Epithelial cell of prostate (primary cell): ENCODE results near the gene RPN2.

Source experiments
- DNase-seq: peaks from one replicate; pipeline ENCODE4 v3.0.0-alpha.2; 2011; ENCODE audit warnings: low read depth, low spot score
- H3K27ac ChIP-seq: fragments of 450-650 bp; 2 replicates; pipeline ENCODE4 v1.5.1; 2017; ENCODE audit warnings: mild to moderate bottlenecking

The RPN2 gene

DNA sequence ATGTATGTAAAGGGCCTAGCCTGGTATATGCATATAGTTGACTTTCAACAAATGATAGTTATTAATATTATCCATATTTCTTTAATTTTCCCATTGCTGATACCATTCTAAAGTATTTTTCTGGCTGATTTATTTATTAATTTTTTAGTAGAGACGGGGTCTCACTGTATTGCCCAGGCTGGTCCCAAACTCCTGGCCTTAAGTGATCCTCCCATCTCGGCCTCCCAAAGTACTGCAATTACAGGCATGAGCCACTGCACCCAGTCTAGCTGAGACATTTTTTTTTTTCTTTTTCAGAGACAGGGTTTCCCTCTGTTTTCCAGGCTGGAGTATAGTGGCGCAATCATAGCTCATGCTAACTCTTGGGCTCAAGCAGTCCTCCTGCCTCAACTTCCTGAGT lies 30.1 kb downstream of the RPN2 start:
- no peak for DNase-seq
- peak overlapping the region; percentile 28 for H3K27ac ChIP-seq

DNA sequence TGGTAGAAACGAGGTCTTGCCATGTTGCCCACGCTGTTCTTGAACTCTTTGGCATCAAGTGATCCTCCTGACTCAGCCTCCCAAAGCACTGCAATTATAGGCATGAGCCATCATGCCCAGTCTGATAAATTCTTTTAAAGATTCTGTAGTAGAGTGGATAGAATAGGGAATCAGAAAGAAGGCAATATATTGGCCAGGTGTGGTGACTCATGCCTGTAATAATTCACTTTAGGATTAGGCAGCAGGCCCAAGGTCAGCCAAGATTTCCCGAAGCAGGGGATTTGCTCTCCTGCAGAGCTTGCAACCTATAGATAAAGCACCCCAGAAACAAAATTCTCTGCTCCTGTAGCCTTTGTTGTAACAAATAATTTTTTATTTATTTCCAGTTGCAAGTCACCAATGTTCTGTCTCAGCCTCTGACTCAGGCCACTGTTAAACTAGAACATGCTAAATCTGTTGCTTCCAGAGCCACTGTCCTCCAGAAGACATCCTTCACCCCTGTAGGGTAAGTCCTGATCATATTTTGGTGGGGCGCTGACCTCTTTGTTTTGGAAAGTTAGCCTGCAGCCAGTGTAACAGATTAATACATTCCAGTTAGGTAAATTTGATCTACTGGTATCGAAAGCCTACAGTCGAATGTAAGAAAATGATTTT lies 30.7 kb downstream of the RPN2 start:
- H3K27ac ChIP-seq, result peak overlapping the region; percentile 28

DNA sequence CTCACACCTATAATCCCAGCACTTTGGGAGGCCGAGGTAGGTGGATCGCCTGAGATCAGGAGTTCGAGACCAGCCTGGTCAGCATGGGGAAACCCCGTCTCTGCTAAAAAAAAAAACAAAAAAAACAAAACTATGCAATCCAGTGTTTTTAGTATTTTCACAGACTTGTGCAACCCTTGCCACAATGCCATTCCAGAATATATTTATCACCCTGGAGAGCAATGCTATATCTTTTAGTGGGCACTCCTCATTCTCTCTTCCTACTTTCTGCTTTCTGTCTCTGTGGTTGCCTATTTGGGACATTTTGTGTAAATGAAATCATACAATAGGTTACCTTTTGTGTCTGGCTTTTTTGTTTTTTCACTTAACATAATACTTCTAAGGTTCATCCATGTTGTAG lies 39.3 kb downstream of the RPN2 start:
- no peak for DNase-seq
- H3K27ac ChIP-seq, result no peak overlapping the region

More for the DNA sequence above, 30.7 kb downstream of the RPN2 start:
- no peak for DNase-seq

DNA sequence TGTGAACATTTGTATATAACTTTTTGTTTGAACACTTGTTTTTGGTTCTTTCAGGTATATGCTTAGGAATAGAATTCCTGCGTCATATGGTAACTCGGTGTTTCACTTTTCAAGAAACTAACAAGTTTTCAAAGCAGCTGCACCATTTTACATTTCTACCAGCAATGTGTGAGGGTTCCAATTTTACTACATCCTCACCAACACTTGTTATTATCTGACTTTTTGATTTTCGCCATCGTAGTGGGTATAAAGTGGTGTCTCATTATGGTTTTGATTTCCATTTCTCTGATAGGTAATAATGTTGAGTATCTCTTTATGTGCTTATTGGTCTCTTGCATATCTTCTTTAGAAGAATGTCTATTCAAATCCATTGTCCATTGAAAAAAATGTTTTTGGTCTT lies 39.8 kb downstream of the RPN2 start:
- DNase-seq, result no peak
- no peak overlapping the region for H3K27ac ChIP-seq

DNA sequence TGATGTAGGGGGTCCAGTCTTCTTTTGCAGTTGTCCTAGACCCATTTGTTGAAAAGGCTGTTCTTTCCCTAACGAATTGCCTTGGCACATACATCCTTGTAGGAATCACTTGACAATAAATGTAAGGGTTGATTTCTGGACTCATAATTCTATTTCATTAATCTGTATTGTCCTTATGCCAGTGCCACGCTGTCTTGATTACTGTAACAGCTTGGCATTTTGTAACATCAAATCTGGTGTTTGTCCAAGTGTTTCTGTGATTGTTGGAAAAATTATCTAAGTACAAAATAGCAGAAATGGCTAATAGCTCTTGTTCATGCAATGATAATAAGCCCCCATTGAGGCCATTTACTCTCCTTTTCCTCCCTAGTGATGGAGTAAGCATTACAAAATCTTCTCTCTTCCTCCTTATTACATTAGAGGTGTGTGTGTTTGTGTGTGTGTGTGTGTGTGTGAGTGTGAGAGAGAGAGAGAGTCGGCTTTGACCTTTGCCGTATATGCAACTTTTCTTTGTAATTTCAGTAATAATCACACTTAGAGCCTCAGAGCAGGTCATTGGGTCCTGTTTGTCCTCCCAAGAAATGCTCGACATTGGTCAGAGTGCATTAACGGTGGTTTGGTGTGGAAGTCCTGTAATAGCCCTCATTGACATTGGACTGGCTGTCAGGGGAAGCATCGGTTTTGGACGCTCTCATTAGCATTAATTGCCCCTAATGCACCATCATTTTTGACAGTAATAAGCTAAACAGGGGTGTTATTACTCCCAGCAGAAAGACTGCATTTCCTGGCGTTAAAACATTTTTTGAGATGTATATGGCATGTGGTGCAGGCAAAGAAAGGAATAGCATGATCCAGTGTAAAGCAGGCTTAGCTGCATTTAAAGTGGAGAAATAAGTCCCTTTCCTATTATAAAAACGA lies 40.9 kb downstream of the RPN2 start:
- H3K27ac ChIP-seq, result no peak overlapping the region
- DNase-seq, result no peak

DNA sequence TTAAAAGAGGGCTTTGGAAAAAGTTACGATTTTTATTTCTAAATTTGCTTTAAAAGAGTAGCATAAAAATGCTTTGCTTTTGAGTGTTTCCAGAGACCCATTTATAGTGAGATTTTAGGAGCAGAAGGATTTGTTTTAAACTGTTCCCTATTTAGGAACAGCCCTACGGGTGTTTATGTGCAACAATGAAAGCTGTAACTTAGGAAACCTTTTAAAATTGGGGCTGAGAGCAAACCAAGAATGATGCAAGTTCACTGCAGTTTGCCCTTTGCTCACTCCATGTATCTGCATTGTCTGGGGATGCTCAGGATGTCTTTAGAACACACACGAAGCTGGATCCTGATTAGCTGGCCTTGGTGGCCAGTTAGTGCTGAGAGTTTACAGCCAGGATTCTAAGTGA lies 41.6 kb downstream of the RPN2 start:
- no peak overlapping the region for H3K27ac ChIP-seq
- no peak for DNase-seq

DNA sequence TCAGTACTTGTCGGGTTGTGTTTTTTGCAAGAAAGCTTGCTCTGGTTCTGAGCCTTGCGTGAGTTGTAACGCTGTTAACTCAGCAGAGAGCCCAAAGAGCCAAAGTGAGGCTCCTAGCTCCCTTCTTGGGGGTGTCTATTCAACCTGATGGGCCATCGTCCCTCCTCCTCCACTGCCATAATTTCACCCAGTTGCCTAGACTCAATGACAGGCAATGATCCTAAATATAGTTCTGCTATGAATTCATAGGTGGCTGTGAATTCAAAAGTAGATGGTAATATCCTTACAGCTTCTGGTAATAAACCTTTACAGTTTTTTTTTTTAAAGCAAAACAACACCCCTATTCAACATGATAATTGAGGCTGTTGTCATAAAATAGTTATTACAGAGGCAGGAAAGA lies 43.0 kb downstream of the RPN2 start:
- DNase-seq, result no peak
- peak overlapping the region; percentile 18 for H3K27ac ChIP-seq

DNA sequence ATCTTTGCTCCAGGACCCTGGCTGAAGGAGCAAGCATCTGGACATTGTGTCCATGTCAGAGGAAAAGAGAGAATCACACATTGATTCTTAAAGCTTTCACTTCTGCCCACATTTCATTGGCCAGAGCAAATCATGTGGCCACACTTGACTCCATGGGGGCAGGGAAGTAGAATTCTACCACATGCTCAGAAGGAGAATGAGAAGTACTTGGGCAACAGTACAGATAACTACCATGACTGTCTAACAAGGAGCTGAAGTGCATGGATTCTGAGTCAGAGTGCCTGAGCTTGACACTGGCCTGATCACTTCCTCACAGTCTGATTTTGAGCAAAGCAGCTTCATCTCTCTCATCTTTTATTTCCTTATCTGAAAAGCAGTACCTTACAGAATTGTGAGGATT lies 43.9 kb downstream of the RPN2 start:
- H3K27ac ChIP-seq, result peak overlapping the region; percentile 18
- peak; percentile 73 for DNase-seq

DNA sequence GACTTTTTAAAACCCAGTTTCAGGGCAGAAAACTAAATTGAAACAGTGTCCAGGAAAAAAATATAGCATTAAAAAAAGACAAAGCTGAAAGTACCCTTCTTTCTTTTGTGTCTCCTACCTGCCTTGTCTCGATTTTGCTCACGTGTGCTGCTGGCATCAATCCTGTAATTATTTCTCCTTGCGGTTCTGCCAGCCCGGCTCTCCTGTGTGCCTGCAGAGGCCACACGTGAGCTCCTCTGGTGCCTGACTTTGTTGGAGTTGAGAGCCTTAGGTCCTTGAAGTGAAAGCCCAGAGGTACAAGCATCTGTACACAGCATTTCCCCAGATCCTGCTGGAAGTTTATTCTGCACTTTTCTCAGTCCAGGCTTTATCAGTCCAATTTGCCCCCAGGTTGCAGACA lies 46.0 kb downstream of the RPN2 start:
- no peak for DNase-seq
- no peak overlapping the region for H3K27ac ChIP-seq

DNA sequence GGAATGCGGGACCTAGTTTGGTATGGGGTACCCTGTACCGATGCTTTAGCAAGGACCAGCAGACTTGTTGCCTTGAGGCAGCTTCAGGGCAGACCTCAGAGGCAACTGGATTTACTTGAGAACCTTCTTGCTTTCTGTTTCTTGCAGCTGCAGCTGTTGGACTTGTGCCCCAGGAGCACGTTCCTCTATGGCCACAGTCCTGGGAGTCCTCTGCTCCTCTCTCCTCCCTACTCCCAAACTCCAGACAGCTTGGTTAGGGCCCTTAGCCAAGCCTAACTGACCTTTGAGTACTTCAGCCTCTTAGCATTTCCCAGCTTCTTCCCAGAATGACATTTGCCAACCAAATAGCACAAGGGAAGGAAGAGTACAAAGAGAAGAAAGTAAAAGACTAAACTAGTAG lies 47.8 kb downstream of the RPN2 start:
- DNase-seq, result no peak
- no peak overlapping the region for H3K27ac ChIP-seq

DNA sequence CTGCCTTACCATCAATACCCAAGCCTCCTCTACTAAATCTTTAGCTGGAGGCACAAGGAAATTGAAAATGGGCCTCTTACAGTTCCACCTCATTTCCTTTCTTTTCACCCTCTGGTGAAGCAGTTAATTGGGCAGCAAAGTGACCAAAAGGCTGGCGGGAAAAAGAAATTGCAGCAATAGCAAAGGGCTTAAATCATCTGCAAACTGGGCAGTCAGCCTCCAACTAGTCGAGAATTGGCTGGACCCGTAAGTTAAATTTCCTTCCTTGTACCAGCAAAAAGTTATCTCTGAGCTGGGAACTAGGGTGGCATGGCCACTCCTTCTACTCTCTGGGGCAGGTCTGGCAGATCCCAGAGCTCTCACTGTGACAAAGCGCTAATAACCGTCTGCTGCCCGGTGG lies 49.0 kb downstream of the RPN2 start:
- DNase-seq, result no peak
- H3K27ac ChIP-seq, result no peak overlapping the region

DNA sequence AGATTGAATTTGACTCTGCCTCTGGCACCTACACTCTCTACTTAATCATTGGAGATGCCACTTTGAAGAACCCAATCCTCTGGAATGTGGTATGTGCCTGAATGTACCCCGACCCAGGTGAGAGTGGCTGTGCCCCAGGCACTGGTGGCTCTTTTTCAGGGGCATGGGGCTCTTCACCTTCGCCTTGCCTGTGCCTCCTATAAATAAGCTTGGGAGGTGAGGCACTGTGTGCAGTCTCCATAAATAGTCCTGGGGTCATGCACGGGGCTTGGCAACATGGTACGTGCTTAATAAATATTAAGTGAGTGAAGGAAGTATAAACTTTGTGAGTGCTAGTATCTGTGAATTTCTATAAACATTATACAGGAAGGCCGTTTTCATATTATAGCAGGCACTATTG lies 49.5 kb downstream of the RPN2 start:
- no peak overlapping the region for H3K27ac ChIP-seq
- no peak for DNase-seq

DNA sequence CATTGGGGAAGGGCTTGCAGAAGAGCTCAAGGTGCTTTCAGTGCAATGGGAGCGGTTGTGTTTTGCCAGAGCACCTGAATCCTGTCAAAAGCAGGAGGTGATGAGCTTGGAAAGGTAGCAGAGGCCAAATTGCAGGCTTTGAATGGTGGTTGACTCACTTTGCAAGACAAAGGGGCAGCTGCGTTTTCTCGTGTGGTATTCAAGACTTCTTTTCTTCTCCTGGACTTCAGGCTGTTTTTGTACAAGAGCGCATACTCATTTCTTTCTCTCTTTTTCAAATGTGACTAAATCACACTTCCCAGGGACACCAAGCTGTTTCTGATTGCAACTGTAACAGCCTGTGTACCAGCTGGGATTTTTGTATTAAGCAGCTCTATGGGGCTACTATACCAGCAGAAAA lies 50.2 kb downstream of the RPN2 start:
- no peak overlapping the region for H3K27ac ChIP-seq
- DNase-seq, result no peak

DNA sequence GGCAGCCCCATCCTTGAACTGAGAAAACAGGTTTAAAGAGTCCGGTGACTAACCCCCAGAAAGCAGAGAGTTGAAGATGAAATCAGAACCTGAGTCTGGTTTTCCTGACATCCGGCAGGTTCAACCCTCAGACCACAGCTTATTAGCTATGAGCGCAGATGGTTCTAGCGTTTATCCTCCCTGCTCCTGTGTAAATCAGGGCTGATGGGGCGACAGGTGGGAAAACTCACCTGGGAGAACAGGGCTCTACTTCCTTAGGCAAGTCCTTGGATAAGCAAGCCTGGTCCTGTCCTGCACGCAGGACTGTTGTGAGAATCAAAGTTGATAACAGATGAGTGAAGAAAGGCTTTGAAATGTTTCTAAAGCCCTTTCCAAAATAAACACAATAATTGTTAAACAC lies 51.1 kb downstream of the RPN2 start:
- H3K27ac ChIP-seq, result no peak overlapping the region
- DNase-seq, result no peak

DNA sequence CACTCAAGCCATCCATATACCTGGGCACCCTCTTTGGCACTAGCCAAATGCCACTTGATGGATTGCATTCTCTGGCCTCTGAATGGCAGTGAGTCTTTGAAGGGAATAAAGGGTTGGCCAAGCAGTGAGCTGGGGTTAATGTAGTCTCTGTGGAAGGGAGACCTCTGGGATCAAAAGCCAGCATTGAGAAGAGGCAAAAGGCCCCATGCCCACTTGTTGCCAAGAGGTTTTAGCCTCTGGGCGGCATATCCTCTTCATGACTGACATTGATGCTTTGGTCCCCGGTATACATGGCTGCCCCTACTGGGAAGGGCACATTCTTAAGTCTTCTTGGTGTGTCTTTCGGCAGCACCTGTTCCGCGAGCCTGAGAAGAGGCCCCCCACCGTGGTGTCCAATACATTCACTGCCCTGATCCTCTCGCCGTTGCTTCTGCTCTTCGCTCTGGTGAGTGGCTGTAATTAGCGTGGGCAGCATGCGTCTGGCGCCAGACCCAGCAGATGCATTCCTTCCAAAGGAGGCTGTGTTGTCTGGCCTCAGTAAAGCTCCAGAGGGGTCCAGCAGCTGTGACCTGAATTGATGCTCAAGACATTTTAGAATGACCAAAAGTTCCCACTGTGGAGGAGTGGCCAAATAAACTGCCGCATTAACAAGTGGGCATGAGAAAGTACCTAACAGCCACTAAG lies 53.0 kb downstream of the RPN2 start:
- H3K27ac ChIP-seq, result no peak overlapping the region
- no peak for DNase-seq

DNA sequence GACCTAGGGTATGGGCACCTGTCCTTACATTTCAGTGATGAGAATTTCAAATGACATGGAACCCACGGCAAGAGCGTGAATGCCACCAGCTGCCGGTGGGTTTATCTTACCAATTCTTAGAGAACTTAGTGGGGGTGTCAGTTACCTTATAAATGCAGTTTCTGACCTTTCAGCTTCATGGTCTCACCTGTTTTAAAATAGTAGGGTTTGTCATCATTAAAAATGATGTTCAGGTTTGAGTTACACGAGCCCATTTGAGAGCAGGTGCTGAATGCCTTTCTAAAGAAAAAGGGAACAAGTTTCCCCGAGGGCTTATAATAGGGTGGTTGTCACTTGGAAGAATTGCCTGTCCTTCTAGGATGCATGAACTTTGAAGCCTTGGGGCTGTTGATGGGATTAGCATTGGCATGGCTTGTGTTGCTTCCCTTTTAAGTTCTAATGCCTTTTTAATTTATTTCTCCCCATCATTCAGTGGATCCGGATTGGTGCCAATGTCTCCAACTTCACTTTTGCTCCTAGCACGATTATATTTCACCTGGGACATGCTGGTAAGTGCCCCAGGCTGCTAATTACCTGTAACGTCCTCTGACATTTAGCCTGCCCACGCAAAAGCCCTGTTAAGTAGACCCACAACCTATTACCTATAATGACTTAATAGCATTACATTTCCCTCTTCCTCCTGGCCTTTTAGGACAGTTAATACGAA lies 54.6 kb downstream of the RPN2 start:
- DNase-seq, result no peak
- H3K27ac ChIP-seq, result no peak overlapping the region

DNA sequence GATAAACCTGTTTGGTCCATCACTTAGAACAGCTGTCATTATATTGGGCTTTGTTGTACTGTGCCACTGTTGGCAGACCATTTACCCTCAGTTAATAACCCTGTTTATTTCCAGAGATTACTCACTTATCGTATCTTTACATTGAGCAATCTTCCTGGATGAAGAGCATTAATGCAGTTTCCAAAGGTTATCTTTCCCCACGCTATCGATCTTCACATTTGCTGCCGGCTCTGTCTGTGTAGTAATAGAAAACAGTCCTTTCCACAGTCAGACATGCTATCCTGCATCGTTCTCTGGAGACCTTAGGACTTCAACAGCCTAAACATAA lies 55.1 kb downstream of the RPN2 start:
- no peak for DNase-seq

DNA sequence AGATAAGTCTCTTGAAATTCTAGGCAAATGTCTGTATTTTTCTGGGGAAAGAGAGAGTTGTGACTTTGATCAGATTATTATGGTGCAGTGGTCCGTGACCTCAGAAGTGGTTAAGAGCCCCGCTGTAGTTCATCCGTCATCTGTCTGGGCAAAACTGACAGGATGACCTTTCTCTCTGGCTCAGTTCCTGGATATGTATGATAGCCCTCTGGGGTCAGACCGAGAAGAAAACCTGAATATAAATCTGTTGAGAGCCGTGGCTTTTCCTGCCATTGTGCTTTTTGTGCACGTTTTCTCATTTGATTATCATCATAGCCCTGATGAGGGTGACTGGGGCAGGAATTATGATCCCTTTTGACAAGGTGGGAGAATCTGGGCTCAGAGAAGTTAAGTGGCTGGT lies 55.9 kb downstream of the RPN2 start:
- no peak for DNase-seq
- no peak overlapping the region for H3K27ac ChIP-seq

More for the DNA sequence above, 55.1 kb downstream of the RPN2 start:
- H3K27ac ChIP-seq, result no peak overlapping the region

DNA sequence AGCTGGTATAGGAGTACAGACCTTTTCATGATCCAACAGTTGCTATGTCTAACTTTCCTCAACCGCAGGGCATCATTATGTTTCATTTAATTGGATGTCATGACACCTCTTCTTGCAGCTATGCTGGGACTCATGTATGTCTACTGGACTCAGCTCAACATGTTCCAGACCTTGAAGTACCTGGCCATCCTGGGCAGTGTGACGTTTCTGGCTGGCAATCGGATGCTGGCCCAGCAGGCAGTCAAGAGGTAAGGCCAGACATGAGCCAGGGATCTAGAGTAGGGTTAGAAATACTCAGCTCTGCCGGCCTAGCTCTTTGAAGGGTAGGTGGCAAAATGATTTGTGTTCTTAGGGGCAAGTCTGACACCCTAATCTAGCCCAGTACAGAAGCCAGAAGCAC lies 57.3 kb downstream of the RPN2 start:
- H3K27ac ChIP-seq, result no peak overlapping the region
- no peak for DNase-seq

DNA sequence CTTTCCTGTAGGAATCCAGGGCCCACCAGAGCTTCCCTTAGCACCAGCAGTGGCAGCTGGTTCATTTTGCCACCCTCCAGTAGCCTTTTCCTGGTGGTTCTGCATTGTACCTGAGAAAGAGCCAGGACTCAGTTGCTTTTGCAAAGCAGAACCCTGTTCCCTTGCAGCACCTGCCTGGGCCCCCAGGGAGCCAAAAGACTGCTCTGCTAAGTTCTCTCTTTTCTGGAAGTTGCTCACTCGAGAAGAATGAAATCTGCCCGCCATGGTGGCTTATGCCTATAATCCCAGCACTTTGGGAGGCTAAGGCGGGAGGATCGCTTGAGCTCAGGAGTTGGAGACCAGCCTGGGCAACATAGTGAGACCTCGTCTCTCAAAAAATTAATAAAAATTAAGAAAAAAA lies 58.5 kb downstream of the RPN2 start:
- no peak overlapping the region for H3K27ac ChIP-seq
- DNase-seq, result no peak

DNA sequence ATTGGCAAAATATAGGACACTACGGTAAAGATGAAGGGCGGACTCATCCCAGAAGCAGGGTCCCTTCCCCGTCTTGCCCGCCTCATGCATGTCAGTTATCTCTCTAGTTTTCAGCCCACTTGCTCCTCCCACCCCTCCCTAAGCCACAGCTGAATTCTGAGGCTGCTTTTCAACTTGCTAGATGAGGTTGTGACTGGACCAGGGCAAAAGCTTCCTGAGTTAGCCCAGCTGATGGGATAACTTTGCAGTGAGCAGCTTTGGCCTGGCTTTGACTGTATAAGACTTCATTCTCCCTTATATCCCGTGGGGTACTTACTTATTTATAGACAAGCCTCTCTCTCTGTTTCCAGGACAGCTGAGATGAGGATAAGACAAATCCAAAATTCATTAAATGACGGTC lies 59.3 kb downstream of the RPN2 start:
- no peak for DNase-seq
- H3K27ac ChIP-seq, result no peak overlapping the region
